KMS-11 (cell line): ENCODE results near the gene PTGS1.

Experiments
- H2AFZ ChIP-seq: fragments of 200-600 bp; sonication (generic); 2 replicates; pipeline ENCODE4 v1.6.1; 2016; ENCODE audit warnings: antibody characterized with exemption, mixed run types, low read depth
- H3K27ac ChIP-seq: fragments of 200-600 bp; sonication (generic); 2 replicates; pipeline ENCODE4 v1.6.1; 2016; ENCODE audit warnings: mild to moderate bottlenecking, mixed run types
- H3K27me3 ChIP-seq: fragments of 200-600 bp; sonication (generic); 2 replicates; pipeline ENCODE4 v1.6.1; 2017; ENCODE audit warnings: mild to moderate bottlenecking, low read depth, mixed run types, moderate library complexity; ENCODE audit not compliant: insufficient read depth
- H3K36me3 ChIP-seq: fragments of 200-600 bp; sonication (generic); 2 replicates; pipeline ENCODE4 v1.6.1; 2017; ENCODE audit warnings: mild to moderate bottlenecking, mixed run types; ENCODE audit not compliant: insufficient read depth
- H3K4me1 ChIP-seq: fragments of 200-600 bp; sonication (generic); 2 replicates; pipeline ENCODE4 v1.6.1; 2016; ENCODE audit warnings: mild to moderate bottlenecking, low read depth, mixed run types; ENCODE audit not compliant: poor library complexity, severe bottlenecking
- H3K4me2 ChIP-seq: fragments of 200-600 bp; sonication (generic); 2 replicates; pipeline ENCODE4 v1.7.0; 2016; ENCODE audit warnings: mild to moderate bottlenecking, mixed run types
- H3K4me3 ChIP-seq: fragments of 200-600 bp; sonication (generic); IDR thresholded peaks from 2 replicates; pipeline ENCODE4 v1.6.1; 2017; ENCODE audit warnings: low read depth, low read length, mixed read lengths; ENCODE audit not compliant: insufficient read depth
- H3K79me2 ChIP-seq: fragments of 200-600 bp; sonication (generic); 2 replicates; pipeline ENCODE4 v1.6.1; 2016; ENCODE audit warnings: low read depth, mixed run types; ENCODE audit not compliant: insufficient read depth
- H3K9ac ChIP-seq: fragments of 200-600 bp; sonication (generic); 2 replicates; pipeline ENCODE4 v1.6.1; 2016; ENCODE audit warnings: mild to moderate bottlenecking, mixed run types
- H4K20me1 ChIP-seq: fragments of 200-600 bp; sonication (generic); 2 replicates; pipeline ENCODE4 v1.6.1; 2016; ENCODE audit warnings: mild to moderate bottlenecking, mixed run types; ENCODE audit not compliant: insufficient read depth
- TF ChIP-seq, protein P1 (sequence below): fragments of 200-600 bp; sonication (generic); conservative IDR thresholded peaks from 2 replicates; pipeline ENCODE4 v1.6.1; 2017; ENCODE audit warnings: low read depth, mild to moderate bottlenecking, antibody characterized with exemption, low read length, moderate library complexity, mixed read lengths

The PTGS1 gene

GRCh38 chr9:122374885-122375420 lies 4.1 kb downstream of the PTGS1 start:
- Histone ChIP-seq H2AFZ (no peak overlapping the region), H3K36me3 (no peaks in the 10 kb centered on the region), H3K27ac (no peak overlapping the region), H4K20me1 (no peaks in the 10 kb centered on the region), H3K79me2 (no peaks in the 10 kb centered on the region), H3K4me3 (no peak overlapping the region), H3K9ac (no peak overlapping the region), H3K27me3 (no peaks in the 10 kb centered on the region), H3K4me2 (no peak overlapping the region), H3K4me1 (no peaks in the 10 kb centered on the region)
- TF ChIP-seq, protein P1, sequence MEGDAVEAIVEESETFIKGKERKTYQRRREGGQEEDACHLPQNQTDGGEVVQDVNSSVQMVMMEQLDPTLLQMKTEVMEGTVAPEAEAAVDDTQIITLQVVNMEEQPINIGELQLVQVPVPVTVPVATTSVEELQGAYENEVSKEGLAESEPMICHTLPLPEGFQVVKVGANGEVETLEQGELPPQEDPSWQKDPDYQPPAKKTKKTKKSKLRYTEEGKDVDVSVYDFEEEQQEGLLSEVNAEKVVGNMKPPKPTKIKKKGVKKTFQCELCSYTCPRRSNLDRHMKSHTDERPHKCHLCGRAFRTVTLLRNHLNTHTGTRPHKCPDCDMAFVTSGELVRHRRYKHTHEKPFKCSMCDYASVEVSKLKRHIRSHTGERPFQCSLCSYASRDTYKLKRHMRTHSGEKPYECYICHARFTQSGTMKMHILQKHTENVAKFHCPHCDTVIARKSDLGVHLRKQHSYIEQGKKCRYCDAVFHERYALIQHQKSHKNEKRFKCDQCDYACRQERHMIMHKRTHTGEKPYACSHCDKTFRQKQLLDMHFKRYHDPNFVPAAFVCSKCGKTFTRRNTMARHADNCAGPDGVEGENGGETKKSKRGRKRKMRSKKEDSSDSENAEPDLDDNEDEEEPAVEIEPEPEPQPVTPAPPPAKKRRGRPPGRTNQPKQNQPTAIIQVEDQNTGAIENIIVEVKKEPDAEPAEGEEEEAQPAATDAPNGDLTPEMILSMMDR = no peak

DNA sequence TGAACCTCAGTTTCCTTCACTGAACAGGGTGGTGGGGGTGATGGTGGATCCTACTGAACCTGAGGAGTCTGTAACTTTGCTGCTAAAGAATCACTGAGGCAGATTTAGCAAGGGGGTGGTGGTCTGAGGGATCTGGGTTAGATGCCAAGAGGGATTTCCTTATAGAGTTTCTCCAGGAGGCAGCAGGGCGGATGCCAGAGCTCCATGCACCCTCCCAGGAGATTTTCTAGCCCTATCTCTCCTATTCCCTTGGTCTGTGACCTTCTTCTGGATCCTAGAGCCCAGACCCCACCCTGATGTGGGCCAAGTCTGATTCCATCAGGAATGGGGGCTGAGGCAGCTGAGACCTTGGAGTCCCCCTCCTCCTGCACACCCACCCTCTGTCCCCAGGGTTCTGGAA lies 6.0 kb downstream of the PTGS1 start:
- Histone ChIP-seq H3K9ac (no peak overlapping the region), H2AFZ (no peak overlapping the region), H3K27ac (no peak overlapping the region), H3K4me2 (no peak overlapping the region), H3K36me3 (no peaks in the 10 kb centered on the region), H3K79me2 (no peaks in the 10 kb centered on the region), H3K4me1 (no peaks in the 10 kb centered on the region), H3K27me3 (no peaks in the 10 kb centered on the region), H4K20me1 (no peaks in the 10 kb centered on the region), H3K4me3 (no peak overlapping the region)
- TF ChIP-seq, protein P1 = no peak

DNA sequence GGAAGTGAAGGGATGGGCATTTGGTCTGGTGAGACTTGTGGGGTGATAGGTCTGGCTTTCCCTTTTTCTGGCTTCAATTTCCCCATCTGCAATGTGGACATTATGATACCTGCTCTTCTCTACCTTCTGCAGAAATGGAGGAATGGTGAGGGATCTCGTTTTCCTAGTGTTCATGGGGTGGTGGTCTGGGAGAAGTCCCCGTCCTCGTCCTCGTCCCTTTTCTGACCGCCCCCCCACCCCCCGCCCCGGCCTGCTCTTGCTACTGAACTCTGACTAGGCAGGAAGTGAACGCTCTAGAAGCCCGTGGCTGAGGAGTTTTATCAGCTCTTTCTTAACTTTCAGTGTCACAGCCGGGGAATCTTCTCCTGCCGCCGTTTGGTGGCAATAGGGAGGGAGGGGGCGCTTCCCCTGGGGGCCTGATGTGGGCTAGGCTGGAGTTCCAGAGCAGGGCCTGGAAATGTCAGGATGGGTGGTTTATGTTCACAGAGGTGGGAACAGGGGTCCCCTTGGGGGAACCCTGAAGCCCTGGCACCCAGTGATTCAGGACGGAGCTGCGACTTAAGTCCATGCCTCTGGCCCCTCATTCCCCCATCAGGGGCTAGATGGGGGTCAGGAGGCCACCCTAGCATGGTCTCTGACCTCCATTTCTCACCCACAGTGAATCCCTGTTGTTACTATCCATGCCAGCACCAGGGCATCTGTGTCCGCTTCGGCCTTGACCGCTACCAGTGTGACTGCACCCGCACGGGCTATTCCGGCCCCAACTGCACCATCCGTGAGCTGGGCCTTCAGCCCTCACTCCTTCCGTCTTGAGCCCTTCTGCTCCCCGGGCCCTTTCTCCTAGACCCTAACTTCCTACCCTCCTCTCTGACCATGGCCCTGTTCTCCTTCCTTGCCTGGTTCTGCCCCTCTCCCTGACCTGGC lies 6.7 kb downstream of the PTGS1 start:
- no peak overlapping the region for H3K9ac ChIP-seq

GRCh38 chr9:122378236-122378635 lies 7.4 kb downstream of the PTGS1 start:
- no peak overlapping the region for H3K4me2 ChIP-seq
- no peaks in the 10 kb centered on the region for H3K79me2 ChIP-seq
- no peaks in the 10 kb centered on the region for H4K20me1 ChIP-seq
- H2AFZ ChIP-seq = no peak overlapping the region
- H3K36me3 ChIP-seq = no peaks in the 10 kb centered on the region
- H3K4me1 ChIP-seq = no peaks in the 10 kb centered on the region
- H3K4me3 ChIP-seq = no peak overlapping the region
- no peak overlapping the region for H3K27ac ChIP-seq
- TF ChIP-seq, protein P1 = no peak
- no peak overlapping the region for H3K9ac ChIP-seq
- H3K27me3 ChIP-seq = no peaks in the 10 kb centered on the region

More for the DNA sequence above, 6.7 kb downstream of the PTGS1 start:
- H3K4me3 ChIP-seq = no peak overlapping the region
- H3K27me3 ChIP-seq = no peaks in the 10 kb centered on the region
- TF ChIP-seq, protein P1 = no peak
- no peaks in the 10 kb centered on the region for H3K36me3 ChIP-seq
- H3K4me1 ChIP-seq = no peaks in the 10 kb centered on the region
- H3K4me2 ChIP-seq = no peak overlapping the region
- H3K27ac ChIP-seq = no peak overlapping the region
- no peak overlapping the region for H2AFZ ChIP-seq
- no peaks in the 10 kb centered on the region for H3K79me2 ChIP-seq
- H4K20me1 ChIP-seq = no peaks in the 10 kb centered on the region
